Raji (cell line): Measurements from ENCODE around the gene KRTAP1-5.

Experiments used
- POLR2A ChIP-seq: IDR thresholded peaks from 2 replicates; pipeline ENCODE4 v1.6.1; 2011; ENCODE audit warnings: low read depth, low read length, control low read depth; ENCODE audit not compliant: insufficient read depth

Gene KRTAP1-5

DNA sequence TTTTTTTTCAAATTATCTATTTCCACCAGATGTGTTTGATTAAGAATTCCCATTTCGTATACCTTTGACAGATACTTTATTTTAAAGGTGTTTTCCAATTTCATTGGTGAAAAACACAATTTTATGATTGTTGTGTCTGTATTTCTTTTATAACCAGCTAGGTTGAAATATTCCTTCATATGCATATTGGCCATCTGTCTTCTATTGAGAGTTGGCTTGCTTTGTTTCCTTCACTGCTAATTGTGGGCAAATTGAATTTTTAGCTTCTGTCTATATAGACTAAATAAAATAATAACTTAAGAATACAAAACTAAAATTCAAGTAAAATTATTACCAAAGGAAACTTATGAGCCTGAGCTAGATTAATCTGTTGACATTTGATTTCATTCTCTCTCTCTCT lies 31.9 kb downstream of the KRTAP1-5 start:
- TF ChIP-seq POLR2A, result no peak

DNA sequence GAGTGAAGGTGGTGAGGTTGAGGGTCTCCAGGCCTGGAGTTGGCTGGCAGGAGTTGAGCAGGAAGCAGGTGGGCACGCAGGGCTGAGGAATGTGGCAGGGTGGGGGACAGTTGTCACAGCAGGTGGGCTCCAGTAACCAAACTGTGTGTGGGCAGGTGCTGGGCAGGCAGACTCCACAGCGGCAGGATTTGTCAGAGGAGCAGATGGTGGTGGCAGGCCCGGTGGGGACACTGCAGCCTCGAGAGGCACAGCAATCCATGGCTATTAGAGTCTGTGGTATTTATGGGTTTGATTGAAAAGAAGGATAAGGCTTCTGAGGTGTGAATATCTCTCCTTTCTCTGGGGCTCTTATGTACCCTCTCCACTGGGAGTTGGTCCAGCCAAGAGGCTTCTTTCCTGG lies 33.2 kb downstream of the KRTAP1-5 start, which contains the start of gene KRTAP3-3:
Gene KRTAP3-3, minus strand, starts transcription at position 326 of the 400 bp plus-strand sequence. Its CDS starts 67 bp downstream, at position 259.
- TF ChIP-seq POLR2A, result no peak

DNA sequence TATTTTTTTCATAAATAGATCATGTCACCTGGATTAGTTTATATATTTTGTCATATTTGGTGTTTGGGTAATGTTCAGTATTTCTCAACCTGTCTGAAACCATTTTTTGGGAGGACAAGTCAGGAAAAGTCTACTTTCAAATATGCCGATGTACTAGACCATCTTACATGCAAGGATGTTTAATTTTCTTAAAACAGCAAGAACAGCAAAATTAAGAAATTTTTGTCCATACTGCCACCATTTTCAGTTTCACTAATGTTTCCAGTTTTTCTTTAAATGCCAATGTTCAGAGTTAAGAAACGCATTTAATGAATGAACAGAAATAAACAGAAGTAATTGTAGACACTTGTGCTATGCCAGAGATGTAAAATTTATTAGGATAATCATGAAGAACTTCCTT lies 33.9 kb downstream of the KRTAP1-5 start:
- no peak for TF ChIP-seq POLR2A

DNA sequence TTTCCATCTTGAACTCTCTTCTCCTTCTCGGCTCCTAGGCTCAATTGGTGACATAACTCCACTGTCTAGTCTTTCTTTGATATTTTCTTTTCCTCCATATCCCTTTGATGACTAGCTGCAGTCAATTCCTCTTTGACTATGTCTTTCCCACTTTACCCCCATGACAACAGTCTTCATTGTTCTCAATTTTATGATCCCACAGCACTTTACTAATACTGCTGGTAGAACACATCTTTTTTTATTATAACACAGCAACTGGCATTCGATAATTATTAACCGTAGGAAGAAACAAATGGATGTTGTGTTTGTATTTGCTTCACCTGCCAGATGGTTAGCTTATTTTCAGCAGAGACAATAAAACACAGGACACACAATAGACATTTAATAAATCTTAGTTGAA lies 34.3 kb downstream of the KRTAP1-5 start:
- no peak for TF ChIP-seq POLR2A

DNA sequence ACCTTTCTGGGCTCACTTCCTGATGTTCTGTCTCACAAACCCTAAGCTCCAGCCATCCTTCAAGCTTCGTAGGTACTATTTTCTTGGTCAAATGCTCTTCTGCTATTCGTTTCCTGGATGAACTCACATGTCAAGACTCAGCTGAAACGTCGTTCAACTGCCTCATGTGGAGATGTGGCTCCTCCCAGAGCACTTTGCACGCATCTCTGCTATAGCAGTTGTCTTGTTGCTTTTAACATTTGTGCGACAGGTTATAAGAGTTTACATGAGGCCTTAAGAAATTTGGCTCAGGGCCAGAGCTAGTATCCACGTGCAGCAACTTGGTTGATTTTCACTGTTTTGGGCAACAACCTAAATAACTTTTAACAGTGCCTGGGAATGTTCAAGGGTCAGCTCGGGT lies 40.1 kb downstream of the KRTAP1-5 start:
- TF ChIP-seq POLR2A, result no peak

DNA sequence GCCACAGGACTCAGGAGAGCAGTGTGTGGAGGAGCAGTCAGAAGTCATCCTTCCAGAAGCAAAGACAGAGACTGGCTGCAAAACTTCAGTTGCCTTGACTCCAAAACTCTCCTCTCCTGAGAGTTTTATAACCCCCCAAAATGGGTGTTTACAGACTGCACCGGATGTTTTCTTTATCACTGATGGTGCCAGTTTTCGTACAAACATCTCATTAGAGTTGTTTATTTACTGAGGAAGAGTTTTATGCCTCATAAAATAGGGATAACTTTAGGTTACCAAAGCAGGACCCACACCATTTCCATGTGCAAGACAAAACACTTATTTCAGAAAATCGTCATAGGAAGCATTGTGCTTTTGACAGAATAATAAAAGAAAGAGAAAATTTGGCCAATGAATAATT lies 42.8 kb downstream of the KRTAP1-5 start, which contains the start of gene KRT40:
Gene KRT40, minus strand, starts transcription at position 101 of the 400 bp plus-strand sequence. Its CDS starts 53 bp downstream, at position 48.
- TF ChIP-seq POLR2A, result no peak

DNA sequence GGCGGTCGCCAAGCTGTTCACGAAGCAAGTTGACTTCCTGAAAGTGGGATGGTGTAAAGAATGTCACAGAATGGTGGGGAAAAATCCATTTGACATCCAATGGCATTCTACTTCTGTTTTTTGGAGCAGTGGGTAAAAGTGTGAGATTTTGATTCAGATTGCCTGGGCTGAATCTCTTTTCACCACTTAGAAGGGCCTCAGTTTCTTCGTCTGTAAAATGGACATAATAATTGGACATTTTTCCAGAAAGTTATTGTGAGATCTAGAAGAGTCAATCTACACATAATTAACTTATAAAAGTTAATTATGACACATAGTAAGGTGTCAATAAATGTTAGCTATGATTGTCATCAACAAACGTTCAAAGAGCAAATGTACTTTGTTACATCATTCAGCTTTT lies 45.9 kb downstream of the KRTAP1-5 start:
- TF ChIP-seq POLR2A, result no peak

DNA sequence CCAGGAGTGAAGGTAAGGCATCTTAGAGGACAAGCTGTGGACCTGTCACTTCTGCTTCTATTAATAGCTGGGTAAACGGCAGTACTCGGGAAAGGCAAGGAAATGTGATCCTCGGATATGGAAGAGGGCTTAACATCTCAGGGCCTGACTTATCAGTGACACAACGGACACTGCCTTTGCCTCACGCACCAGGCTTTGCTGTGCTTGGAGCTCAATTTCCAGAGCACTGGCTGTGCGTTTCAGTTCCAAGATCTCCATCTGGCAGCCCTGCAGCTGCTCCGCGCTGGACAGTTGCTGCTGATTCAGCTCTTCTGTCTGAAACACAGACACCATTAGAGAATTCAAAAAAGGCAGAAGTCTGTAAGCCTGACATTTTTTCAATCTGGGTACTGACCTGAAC lies 46.4 kb downstream of the KRTAP1-5 start:
- no peak for TF ChIP-seq POLR2A

DNA sequence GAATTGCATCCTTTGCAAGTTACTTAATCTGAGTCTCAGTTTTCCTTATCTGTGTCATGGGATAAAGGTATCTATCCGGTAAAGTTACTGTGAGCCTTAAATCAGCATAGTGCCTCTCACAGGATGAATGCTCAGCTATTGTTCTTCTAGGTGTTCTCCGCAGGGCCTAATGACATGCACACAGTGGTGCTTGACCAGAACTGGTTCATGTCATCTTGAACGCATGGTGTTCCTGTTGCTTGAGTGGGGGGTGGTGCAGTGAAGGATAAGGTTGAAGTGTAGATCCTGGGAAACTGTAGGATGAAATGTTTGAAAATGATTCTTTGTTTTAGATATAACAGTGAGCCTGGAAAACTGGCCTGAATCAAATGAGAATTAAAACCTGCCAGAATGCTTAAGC lies 46.9 kb downstream of the KRTAP1-5 start:
- no peak for TF ChIP-seq POLR2A

DNA sequence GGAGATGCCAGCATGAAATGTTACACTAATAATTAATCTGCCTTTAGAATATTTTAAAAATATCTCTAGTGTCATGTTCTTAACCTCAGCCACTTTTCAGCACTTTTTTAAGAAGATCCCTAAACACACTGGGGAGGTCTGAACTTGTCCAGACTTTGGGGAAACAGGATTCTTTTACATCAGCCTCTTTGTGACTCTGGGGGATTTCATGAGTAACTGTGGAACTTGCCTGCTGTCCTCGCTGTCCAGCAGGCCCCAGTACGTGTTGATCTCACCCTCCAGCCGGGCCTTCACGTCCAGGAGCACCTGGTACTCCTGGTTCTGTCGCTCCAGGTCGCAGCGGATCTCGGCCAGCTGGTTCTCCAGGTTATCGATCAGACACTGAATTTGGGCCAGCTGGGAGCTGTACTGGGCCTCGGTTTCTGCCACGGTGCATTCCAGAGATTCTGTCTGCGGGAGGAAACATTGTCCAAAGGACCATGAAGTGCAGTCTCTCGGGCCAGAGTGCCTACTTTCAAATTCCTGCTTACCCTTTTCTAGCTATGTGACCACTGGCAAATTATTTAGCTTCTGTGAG lies 48.3 kb downstream of the KRTAP1-5 start:
- no peak for TF ChIP-seq POLR2A
